GM18909 (cell line): Measurements from ENCODE around the gene ATP6V1G1.

Source experiments
- ATAC-seq: cut with Tn5 transposase; IDR thresholded peaks from one replicate; pipeline ENCODE4 v1.9.1; 2021; ENCODE audit warnings: mild to moderate bottlenecking; ENCODE audit not compliant: unreplicated experiment, poor library complexity

Gene ATP6V1G1

DNA sequence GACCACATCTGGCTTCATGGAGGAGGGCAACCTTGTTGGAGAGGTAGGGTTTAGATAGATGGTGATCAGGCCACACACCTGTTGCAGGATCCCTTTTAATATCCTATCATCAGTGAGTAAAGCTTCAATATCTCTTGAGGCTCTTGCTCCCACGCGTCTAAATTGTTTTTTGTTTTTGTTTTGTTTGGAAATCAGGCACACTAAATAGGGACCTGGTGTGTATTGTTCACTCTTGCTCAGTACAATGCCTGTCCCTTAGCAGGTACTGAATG is 20.9 kb downstream of the ATP6V1G1 start:
- no peak for ATAC-seq

DNA sequence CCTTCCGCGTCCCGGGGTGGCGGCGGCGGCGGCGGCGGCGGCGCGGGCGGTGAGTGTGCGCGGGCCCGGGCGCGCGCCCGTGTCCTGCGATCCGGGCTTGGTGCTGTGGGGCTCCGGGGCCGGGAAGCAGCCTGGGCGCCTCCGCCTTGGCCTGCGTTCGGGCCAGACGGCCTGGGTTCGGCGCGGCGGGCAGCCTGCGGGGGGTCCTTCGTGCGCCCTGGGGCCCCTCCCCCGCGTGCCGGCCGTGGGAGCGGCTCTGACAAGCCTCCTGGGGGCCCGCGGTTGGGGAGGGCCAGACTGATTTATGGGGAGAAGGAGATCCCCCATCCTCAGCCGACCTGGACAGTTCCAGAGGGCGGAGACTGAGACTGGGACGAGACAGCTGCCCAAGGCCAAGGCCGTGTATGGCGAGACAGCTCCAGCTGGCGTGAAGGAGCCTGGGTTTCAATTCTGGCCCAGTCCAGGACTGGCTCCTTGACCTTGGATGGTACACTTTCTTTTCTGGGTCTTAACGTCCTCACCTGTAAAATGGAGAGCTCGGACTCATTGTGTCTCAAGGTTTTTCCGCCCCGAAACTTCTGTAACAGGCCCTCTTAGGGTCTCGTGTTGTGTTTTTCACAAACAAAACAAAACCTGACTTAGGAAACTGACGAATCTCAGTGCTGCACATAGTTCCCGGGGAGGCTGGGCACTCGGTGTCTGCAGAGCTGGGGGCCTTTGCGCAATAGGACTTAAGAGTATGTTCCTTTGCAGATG is 24.1 kb downstream of the ATP6V1G1 start:
- ATAC-seq: peak; percentile 51

GRCh38 chr9:114612272-114612923 is 24.8 kb downstream of the ATP6V1G1 start:
- ATAC-seq: no peak

DNA sequence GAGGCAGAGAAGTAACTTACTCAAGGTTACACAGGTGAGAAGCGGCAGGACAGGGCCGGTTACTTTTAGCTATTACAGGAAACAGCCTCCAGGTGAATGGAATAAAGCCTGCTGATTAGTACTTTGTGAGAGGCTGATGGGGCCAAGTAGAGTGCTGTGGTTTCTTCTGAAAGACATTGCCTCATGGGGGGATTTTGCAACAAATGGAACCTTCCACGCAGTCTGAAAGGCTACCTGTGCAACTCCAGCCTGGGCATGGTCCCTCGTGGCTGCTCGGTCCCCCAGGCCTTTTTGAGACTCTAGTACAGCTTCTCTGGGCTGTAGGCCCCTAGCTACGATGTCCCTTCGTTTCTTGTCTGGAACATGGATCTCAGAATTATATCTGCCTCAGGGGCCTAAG is 25.5 kb downstream of the ATP6V1G1 start:
- ATAC-seq: no peak

GRCh38 chr9:114613919-114614318 is 26.4 kb downstream of the ATP6V1G1 start:
- ATAC-seq: no peak

DNA sequence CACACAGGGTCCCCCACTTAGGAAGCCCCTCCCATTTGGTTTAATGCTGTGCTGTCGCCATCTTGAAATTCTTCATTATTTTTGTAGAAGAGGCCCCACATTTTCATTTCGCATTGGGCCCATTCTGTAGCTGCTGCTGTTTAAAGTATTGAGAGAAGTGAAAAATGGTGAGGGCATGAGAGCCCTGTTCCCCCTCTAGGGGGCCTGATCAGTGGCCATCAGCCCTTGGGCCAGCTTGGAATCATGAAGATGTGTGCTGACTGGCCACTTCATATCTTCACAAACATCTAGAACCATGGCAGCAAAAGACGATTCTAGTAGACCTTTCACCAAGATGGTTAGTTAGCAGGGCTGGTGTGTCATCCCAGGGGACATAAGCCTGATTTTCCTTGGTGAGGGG is 26.8 kb downstream of the ATP6V1G1 start:
- ATAC-seq: no peak

DNA sequence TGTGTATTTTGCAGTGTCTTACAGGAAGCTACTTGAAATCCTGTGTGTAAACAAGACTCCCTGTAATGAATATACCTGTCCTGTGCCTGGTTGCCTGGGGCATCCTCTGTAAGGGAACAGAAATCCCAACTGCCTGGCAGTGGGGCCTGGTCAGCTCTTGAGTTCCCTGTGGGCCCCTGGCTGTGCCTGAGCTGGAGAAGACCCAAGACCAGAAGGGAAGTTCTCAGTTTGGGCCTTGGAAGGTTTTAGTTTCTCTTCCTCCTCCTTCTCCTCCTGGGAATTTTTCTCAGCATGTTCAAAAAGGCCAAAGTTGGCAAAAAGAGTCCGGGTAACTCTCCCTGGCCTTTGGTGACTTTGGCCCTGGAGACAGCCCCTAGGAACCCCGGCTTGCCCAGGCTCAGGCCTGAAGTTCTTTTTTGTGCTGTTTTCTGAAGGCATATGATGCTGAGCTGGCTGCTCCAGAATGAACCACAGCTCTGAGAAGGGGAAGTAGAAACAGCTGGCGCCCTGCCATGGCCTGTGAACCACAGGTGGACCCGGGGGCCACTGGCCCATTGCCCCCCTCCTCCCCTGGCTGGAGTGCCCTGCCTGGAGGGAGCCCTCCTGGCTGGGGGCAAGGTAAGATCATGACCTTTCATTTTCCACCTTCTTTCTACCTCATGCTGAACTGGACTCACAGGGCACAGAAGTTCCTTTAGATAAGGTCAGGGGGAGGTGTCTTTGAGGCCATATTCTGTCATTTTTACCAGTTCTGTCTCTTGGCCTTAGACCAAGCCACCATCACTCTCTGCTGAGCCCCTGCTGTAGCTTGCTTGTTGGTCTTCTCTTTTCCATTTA is 29.3 kb downstream of the ATP6V1G1 start:
- peak; percentile 79 for ATAC-seq

GRCh38 chr9:114619191-114619761 is 31.7 kb downstream of the ATP6V1G1 start:
- ATAC-seq: peak; percentile 46

DNA sequence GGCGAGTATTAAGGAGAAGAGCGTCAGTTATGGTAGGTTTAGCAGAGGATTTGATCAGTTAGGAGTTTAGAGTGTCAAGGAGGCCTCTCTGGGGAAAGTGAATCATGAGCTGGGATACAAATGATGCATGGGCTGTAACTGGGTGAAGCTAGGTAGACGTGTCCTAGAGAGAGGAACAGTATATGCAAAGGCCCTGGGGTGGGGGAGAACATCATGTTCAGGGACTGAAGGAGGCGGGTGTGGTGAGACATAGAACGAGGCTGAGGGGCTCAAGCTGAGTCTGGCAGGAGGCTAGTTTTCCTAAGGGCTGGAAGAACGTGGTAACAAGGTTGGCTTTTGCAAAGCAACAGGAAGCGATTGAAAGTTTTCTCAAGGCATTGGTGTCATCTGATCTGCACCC is 34.0 kb downstream of the ATP6V1G1 start:
- ATAC-seq: no peak

GRCh38 chr9:114621975-114622609 is 34.5 kb downstream of the ATP6V1G1 start:
- no peak for ATAC-seq

- no peak for ATAC-seq
Measured at GRCh38 chr9:114624677-114625076, 37.1 kb downstream of the ATP6V1G1 start.

DNA sequence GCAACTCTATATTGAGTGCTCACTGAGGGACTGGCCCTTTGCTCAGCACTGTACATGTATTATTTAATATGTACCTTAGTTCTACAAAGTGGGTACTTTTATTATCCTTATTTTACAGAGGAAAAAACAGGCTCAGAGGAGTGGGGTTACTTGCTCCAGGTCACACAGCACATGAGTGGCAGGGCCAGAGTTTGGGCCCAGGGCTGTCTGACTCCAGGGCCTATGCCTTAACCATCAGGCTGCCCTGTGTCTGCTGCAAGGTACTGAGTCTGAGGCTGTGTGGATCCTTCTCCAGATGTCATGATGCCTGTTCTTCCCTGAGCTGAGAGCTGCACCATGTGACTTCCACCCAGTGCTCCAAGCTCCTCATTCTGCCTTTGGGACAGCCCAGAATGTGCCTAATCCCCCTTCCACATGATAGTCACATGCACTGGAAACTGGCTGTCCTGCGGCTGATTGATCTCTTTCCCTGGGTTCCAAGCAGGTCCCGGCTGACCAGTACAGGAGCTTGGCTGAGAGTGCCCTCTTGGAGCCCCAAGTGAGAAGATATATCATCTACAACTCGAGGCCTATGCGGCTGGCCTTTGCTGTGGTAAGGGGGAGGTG is 38.9 kb downstream of the ATP6V1G1 start:
- ATAC-seq: no peak

GRCh38 chr9:114627553-114627952 is 40.0 kb downstream of the ATP6V1G1 start:
- no peak for ATAC-seq

- no peak for ATAC-seq
Measured at GRCh38 chr9:114629563-114630090, 42.1 kb downstream of the ATP6V1G1 start.

GRCh38 chr9:114631166-114631565 is 43.6 kb downstream of the ATP6V1G1 start:
- ATAC-seq: no peak

GRCh38 chr9:114633438-114634089 is 46.0 kb downstream of the ATP6V1G1 start:
- no peak for ATAC-seq

- ATAC-seq: no peak
Measured at GRCh38 chr9:114634387-114634786, 46.8 kb downstream of the ATP6V1G1 start.

DNA sequence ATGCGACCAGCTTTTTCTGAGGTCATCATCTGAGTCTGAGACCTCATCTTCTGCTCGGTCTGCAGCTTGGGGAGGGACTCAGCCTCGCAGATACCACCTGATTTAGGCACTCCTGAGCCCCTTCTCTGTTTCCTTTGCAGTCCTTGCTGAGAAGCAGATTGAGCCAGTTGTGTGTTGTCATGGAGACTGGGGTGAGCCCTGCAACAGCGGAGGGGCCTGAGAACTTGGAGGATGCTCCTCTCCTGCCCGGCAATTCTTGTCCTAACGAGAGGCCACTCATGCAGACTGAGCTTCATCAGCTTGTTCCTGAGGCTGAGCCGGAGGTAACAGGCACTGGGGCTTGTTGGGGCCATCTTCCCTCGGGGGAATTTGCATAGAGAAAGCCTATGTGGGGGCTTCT is 50.8 kb downstream of the ATP6V1G1 start:
- no peak for ATAC-seq

- ATAC-seq: no peak
Measured at GRCh38 chr9:114641967-114642366, 54.4 kb downstream of the ATP6V1G1 start.
